GM23338 (cell line): ENCODE results near the gene PPP2CA. TPM values are rescaled to one million over a fixed set of nuclear protein-coding genes. Genes with fewer than 3 reads are reported as not detected.
"Not testable (repeated sequence)": the region's sequence is repeated elsewhere in the genome, so short reads cannot be mapped to it uniquely, and the experiment has no call there.

Source experiments
- ATAC-seq: fragments of 200-7000 bp; cut with Tn5 transposase; 3 replicates; pipeline ENCODE4 v1.9.1; 2020
- DNase-seq: peaks from one replicate; pipeline ENCODE4 v3.0.0-alpha.2; 2015; ENCODE audit warnings: low spot score
- H2AFZ ChIP-seq: fragments of 200-600 bp; sonication (generic); 2 replicates; pipeline ENCODE4 v1.8.0; 2016; ENCODE audit warnings: antibody characterized with exemption, mild to moderate bottlenecking, moderate library complexity
- H3F3A ChIP-seq: fragments of 200-600 bp; sonication (generic); replicated peaks from 2 replicates; pipeline ENCODE4 v1.8.0; 2017; ENCODE audit warnings: antibody characterized with exemption, mixed run types, low read depth
- H3K27ac ChIP-seq: fragments of 200-600 bp; sonication (generic); 2 replicates; pipeline ENCODE4 v1.6.1; 2016; ENCODE audit warnings: low read depth
- H3K27me3 ChIP-seq: fragments of 200-600 bp; sonication (generic); 2 replicates; pipeline ENCODE4 v1.8.0; 2016; ENCODE audit warnings: mild to moderate bottlenecking, mixed run types, moderate library complexity; ENCODE audit not compliant: insufficient read depth
- H3K36me3 ChIP-seq: fragments of 200-600 bp; sonication (generic); 2 replicates; pipeline ENCODE4 v1.8.0; 2016; ENCODE audit warnings: mild to moderate bottlenecking; ENCODE audit not compliant: insufficient read depth
- H3K4me1 ChIP-seq: fragments of 200-600 bp; sonication (generic); 2 replicates; pipeline ENCODE4 v1.8.0; 2016; ENCODE audit warnings: mild to moderate bottlenecking, moderate library complexity; ENCODE audit not compliant: insufficient read depth
- H3K4me2 ChIP-seq: fragments of 200-600 bp; sonication (generic); 2 replicates; pipeline ENCODE4 v1.7.1; 2017; ENCODE audit warnings: mixed run types
- H3K4me3 ChIP-seq: fragments of 200-600 bp; sonication (generic); 2 replicates; pipeline ENCODE4 v1.6.1; 2016; ENCODE audit warnings: mixed run types
- H3K79me2 ChIP-seq: fragments of 200-600 bp; sonication (generic); replicated peaks from 2 replicates; pipeline ENCODE4 v1.8.0; 2017; ENCODE audit warnings: mild to moderate bottlenecking; ENCODE audit not compliant: insufficient read depth
- H3K9me2 ChIP-seq: fragments of 200-600 bp; sonication (generic); 2 replicates; pipeline ENCODE4 v1.8.0; 2017; ENCODE audit not compliant: insufficient read depth
- H4K20me1 ChIP-seq: fragments of 200-600 bp; sonication (generic); replicated peaks from 2 replicates; pipeline ENCODE4 v1.8.0; 2017; ENCODE audit warnings: mild to moderate bottlenecking; ENCODE audit not compliant: insufficient read depth
- H3K27ac Mint-ChIP-seq: 2 replicates; pipeline ENCODE4 v1.8.0; 2020; ENCODE audit warnings: inconsistent platforms, mild to moderate bottlenecking, moderate library complexity, mixed read lengths
- H3K27me3 Mint-ChIP-seq: 3 replicates; pipeline ENCODE4 v1.8.0; 2022; ENCODE audit warnings: low read depth, mild to moderate bottlenecking, moderate library complexity, mixed read lengths, inconsistent platforms; ENCODE audit not compliant: insufficient read depth, poor library complexity
- H3K36me3 Mint-ChIP-seq: 3 replicates; pipeline ENCODE4 v1.8.0; 2021; ENCODE audit warnings: low read depth, mild to moderate bottlenecking, inconsistent platforms, moderate library complexity, mixed read lengths
- H3K4me1 Mint-ChIP-seq: 3 replicates; pipeline ENCODE4 v1.8.0; 2020; ENCODE audit warnings: mild to moderate bottlenecking, inconsistent platforms, mixed read lengths
- H3K4me3 Mint-ChIP-seq: 3 replicates; pipeline ENCODE4 v1.8.0; 2021; ENCODE audit warnings: moderate library complexity, mild to moderate bottlenecking, inconsistent platforms, mixed read lengths
- H3K9me3 Mint-ChIP-seq: 3 replicates; pipeline ENCODE4 v1.8.0; 2020; ENCODE audit warnings: moderate library complexity, mild to moderate bottlenecking, inconsistent platforms, mixed read lengths
- CREB1 ChIP-seq: fragments of 250-450 bp; sonication (Bioruptor Pico); IDR thresholded peaks from 2 replicates; pipeline ENCODE4 v1.5.0; 2020; ENCODE audit warnings: low read depth, mild to moderate bottlenecking, moderate library complexity
- CTCF ChIP-seq, 2 experiments: fragments of 200-600 bp in 1 of 2; sonication (generic) in 1 of 2; conservative IDR thresholded peaks; 2 replicates each; pipeline versions ENCODE4 v1.5.1 to v1.6.1; 2016 to 2017; ENCODE audit warnings: antibody characterized with exemption in 2 of 2, low read depth in 2 of 2, mild to moderate bottlenecking in 2 of 2, moderate library complexity in 1 of 2
- EZH2phosphoT487 ChIP-seq: fragments of 200-600 bp; sonication (generic); IDR thresholded peaks from one replicate; pipeline ENCODE4 v1.8.1; 2018; ENCODE audit warnings: antibody characterized with exemption; ENCODE audit not compliant: unreplicated experiment
- JUNB ChIP-seq: IDR thresholded peaks from one replicate; pipeline ENCODE4 v1.6.1; 2016; ENCODE audit warnings: antibody characterized with exemption; ENCODE audit not compliant: unreplicated experiment
- NANOG ChIP-seq: IDR thresholded peaks from 2 replicates; pipeline ENCODE4 v1.6.1; 2016; ENCODE audit warnings: antibody characterized with exemption, borderline replicate concordance
- POLR2AphosphoS5 ChIP-seq: IDR thresholded peaks from 2 replicates; pipeline ENCODE4 v1.6.1; 2016; ENCODE audit warnings: antibody characterized with exemption, low read depth
- ZNF114 ChIP-seq: fragments of 250-450 bp; sonication (Bioruptor Pico); IDR thresholded peaks from 2 replicates; pipeline ENCODE4 v1.5.0; 2020; ENCODE audit warnings: mild to moderate bottlenecking, moderate library complexity
- ZNF331 ChIP-seq: fragments of 250-450 bp; sonication (Bioruptor Pico); IDR thresholded peaks from 2 replicates; pipeline ENCODE4 v1.5.0; 2020; ENCODE audit warnings: low read depth, mild to moderate bottlenecking, moderate library complexity
- polyA plus RNA-seq: library from polyadenylated mRNA; unstranded; fragments of >200 nt; fragmentation: Nextera tagmentation; extraction: Ambion mirVana; gene quantifications from 2 replicates; pipeline ENCODE4 v1.2.1, GENCODE V29; 2016
- total RNA-seq: library from RNA; depleted of rRNA; stranded (reverse); fragments of >200 nt; shearing (Covaris generic); gene quantifications from 2 replicates; pipeline ENCODE4 v1.2.3, GENCODE V29; 2014
- TF ChIP-seq, protein P1 (sequence below): fragments of 250-450 bp; sonication (Bioruptor Pico); IDR thresholded peaks from 2 replicates; pipeline ENCODE4 v1.5.0; 2020; ENCODE audit warnings: mild to moderate bottlenecking, moderate library complexity
- TF ChIP-seq, protein P2 (sequence below): IDR thresholded peaks from 2 replicates; pipeline ENCODE4 v1.6.1; 2016; ENCODE audit warnings: antibody characterized with exemption

Gene PPP2CA
- total and polyA plus RNA-seq, 2 experiments from 2014 or later: 131 to 316 TPM

DNA sequence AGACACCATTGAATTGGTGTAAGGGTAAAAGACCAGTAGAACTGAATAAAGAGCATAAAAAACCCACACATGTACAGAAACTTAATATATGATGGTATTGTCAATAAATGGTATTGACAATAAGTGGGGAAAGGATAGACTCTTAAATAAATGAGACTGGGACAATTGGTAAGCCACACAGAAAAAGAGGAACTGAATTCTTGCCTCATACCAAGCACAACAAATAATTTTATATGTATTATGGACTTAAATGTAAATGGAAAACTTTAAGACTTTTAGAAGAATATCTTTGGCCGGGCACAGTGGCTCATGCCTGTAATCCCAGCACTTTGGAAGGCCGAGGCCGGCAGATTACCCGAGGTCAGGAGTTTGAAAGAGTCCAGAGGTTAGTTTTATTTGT is 37.9 kb upstream of the PPP2CA start:
- Histone ChIP-seq H3K9me2 (no peaks in the 10 kb centered on the region), H3F3A (no peaks in the 10 kb centered on the region), H3K27me3 (no peaks in the 10 kb centered on the region), H3K4me2 (no peak overlapping the region), H3K27ac (no peak overlapping the region), H3K4me1 (no peaks in the 10 kb centered on the region), H3K36me3 (peaks cover 14% of the 10 kb centered on the region), H3K4me3 (no peak overlapping the region), H3K79me2 (no peaks in the 10 kb centered on the region), H4K20me1 (no peaks in the 10 kb centered on the region), H2AFZ (no peak overlapping the region)
- H3K36me3 Mint-ChIP-seq: peaks cover 36% of the 10 kb centered on the region
- TF ChIP-seq, protein P1, sequence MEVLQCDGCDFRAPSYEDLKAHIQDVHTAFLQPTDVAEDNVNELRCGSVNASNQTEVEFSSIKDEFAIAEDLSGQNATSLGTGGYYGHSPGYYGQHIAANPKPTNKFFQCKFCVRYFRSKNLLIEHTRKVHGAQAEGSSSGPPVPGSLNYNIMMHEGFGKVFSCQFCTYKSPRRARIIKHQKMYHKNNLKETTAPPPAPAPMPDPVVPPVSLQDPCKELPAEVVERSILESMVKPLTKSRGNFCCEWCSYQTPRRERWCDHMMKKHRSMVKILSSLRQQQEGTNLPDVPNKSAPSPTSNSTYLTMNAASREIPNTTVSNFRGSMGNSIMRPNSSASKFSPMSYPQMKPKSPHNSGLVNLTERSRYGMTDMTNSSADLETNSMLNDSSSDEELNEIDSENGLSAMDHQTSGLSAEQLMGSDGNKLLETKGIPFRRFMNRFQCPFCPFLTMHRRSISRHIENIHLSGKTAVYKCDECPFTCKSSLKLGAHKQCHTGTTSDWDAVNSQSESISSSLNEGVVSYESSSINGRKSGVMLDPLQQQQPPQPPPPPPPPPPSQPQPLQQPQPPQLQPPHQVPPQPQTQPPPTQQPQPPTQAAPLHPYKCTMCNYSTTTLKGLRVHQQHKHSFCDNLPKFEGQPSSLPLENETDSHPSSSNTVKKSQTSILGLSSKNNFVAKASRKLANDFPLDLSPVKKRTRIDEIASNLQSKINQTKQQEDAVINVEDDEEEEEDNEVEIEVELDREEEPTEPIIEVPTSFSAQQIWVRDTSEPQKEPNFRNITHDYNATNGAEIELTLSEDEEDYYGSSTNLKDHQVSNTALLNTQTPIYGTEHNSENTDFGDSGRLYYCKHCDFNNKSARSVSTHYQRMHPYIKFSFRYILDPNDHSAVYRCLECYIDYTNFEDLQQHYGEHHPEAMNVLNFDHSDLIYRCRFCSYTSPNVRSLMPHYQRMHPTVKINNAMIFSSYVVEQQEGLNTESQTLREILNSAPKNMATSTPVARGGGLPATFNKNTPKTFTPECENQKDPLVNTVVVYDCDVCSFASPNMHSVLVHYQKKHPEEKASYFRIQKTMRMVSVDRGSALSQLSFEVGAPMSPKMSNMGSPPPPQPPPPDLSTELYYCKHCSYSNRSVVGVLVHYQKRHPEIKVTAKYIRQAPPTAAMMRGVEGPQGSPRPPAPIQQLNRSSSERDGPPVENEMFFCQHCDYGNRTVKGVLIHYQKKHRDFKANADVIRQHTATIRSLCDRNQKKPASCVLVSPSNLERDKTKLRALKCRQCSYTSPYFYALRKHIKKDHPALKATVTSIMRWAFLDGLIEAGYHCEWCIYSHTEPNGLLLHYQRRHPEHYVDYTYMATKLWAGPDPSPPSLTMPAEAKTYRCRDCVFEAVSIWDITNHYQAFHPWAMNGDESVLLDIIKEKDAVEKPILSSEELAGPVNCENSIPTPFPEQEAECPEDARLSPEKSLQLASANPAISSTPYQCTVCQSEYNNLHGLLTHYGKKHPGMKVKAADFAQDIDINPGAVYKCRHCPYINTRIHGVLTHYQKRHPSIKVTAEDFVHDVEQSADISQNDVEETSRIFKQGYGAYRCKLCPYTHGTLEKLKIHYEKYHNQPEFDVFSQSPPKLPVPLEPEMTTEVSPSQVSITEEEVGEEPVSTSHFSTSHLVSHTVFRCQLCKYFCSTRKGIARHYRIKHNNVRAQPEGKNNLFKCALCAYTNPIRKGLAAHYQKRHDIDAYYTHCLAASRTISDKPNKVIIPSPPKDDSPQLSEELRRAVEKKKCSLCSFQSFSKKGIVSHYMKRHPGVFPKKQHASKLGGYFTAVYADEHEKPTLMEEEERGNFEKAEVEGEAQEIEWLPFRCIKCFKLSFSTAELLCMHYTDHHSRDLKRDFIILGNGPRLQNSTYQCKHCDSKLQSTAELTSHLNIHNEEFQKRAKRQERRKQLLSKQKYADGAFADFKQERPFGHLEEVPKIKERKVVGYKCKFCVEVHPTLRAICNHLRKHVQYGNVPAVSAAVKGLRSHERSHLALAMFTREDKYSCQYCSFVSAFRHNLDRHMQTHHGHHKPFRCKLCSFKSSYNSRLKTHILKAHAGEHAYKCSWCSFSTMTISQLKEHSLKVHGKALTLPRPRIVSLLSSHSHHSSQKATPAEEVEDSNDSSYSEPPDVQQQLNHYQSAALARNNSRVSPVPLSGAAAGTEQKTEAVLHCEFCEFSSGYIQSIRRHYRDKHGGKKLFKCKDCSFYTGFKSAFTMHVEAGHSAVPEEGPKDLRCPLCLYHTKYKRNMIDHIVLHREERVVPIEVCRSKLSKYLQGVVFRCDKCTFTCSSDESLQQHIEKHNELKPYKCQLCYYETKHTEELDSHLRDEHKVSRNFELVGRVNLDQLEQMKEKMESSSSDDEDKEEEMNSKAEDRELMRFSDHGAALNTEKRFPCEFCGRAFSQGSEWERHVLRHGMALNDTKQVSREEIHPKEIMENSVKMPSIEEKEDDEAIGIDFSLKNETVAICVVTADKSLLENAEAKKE: no peak
- no peak for TF ChIP-seq JUNB
- no peak for TF ChIP-seq CREB1
- TF ChIP-seq, protein P2, sequence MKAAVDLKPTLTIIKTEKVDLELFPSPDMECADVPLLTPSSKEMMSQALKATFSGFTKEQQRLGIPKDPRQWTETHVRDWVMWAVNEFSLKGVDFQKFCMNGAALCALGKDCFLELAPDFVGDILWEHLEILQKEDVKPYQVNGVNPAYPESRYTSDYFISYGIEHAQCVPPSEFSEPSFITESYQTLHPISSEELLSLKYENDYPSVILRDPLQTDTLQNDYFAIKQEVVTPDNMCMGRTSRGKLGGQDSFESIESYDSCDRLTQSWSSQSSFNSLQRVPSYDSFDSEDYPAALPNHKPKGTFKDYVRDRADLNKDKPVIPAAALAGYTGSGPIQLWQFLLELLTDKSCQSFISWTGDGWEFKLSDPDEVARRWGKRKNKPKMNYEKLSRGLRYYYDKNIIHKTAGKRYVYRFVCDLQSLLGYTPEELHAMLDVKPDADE: no peak
- no peak for TF ChIP-seq EZH2phosphoT487
- no peak for TF ChIP-seq ZNF331 (CRISPR knock-in tag)
- no peak for TF ChIP-seq NANOG
- no peak for TF ChIP-seq POLR2AphosphoS5
- no peak for TF ChIP-seq ZNF114 (CRISPR knock-in tag)
- TF ChIP-seq CTCF (conservative IDR thresholded peaks at IDR 0.05; ENCODE audit: low read depth in 2 of 2): no peak
- H3K4me1 Mint-ChIP-seq: no peaks in the 10 kb centered on the region; the same call in 2 of the 3 replicates
- peaks cover 48% of the 10 kb centered on the region for H3K9me3 Mint-ChIP-seq
- ATAC-seq (no peak), DNase-seq (no peak)
- peaks cover 4% of the 10 kb centered on the region for H3K27me3 Mint-ChIP-seq
- H3K27ac Mint-ChIP-seq: no peak overlapping the region
- H3K4me3 Mint-ChIP-seq: no peak overlapping the region

DNA sequence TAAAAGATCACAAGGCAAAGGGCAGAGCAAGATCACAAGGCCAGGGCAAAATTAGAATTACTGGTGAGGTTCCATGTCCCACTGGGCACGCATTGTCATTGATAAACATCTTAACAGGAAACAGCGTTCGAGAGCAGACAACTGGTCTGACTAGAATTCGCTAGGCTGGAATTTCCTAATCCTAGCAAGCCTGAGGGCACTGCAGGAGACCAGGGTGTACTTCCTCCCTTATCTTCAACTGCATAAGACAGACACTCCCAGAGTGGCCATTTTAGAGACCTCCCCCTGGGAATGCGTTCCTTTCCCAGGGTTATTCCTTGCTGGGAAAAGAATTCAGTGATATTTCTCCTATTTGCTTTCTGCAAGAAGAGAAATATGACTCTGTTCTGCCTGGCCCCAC is 36.8 kb upstream of the PPP2CA start:
- H3K9me3 Mint-ChIP-seq: peaks cover 48% of the 10 kb centered on the region
- not testable (repeated sequence) for H3K4me3 Mint-ChIP-seq, H4K20me1 ChIP-seq, H3K4me1 Mint-ChIP-seq, ATAC-seq, H3K27me3 ChIP-seq, H3K4me3 ChIP-seq, H3F3A ChIP-seq, H3K9me2 ChIP-seq, H3K27ac ChIP-seq, H3K27me3 Mint-ChIP-seq, H2AFZ ChIP-seq, H3K4me2 ChIP-seq, H3K4me1 ChIP-seq, H3K79me2 ChIP-seq
- H3K36me3 Mint-ChIP-seq: peaks cover 36% of the 10 kb centered on the region
- peak; percentile 28 for DNase-seq
- peaks cover 14% of the 10 kb centered on the region for H3K36me3 ChIP-seq
- H3K27ac Mint-ChIP-seq: peak overlapping the region; percentile 82; the same call in 1 of the 2 replicates
